ENCODE measurements around the gene TENM4. TPM values are rescaled to one million over a fixed set of nuclear protein-coding genes. Genes with fewer than 3 reads are reported as not detected.
"Not testable (repeated sequence)": the region's sequence is repeated elsewhere in the genome, so short reads cannot be mapped to it uniquely, and the experiment has no call there.

TENM4 gene
- total RNA-seq, 8 experiments from 2014 or later = 0.59 to 82.2 (median 24.2) TPM

DNA sequence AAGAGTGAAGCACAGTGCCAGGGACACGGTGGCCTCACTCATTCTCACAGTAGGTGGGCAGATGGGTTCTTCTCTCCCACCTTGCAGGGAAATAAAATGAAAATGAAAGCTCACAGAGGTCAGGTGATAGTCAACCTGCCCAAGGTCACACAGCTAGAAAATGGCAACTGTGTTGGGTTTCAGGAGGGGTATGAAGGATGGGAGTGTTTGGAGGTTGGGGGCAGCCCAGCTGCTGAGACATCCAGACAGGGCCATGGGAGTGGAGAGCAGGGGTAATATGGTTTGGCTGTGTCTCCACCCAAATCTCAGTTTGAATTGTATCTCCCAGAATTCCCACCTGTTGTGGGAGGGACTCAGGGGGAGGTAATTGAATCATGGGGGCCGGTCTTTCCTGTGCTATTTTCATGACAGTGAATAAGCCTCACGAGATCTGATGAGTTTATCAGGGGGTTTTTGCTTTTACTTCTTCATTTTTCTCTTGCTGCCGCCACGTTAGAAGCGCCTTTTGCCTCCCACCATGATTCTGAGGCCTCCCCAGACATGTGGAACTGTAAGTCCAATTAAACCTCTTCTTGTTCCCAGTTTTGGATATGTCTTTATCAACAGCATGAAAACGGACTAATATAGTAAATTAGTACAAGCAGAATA is 247.0 kb downstream of the TENM4 start:
- no peaks in the 10 kb centered on the region for H3K4me1 ChIP-seq (replicated peaks in 1 of 2)
- H3K4me3 ChIP-seq = no peak overlapping the region
- no peak overlapping the region for H3K27ac ChIP-seq
- 20 to 98% (median 73%) methylated on average over 1 to 6 of the region's 7 CpGs; no CpG with 5 or more reads in 2 of the 10 experiments for WGBS, 10 experiments
- no peak for ATAC-seq (replicated peaks in 6 of 8)
- in situ Hi-C loops (cut with MboI; ENCODE audit: low pct_unique_long_range_greater_than_20kb in 2 of 9, low sequenced_read_pairs in 9 of 9, unreplicated experiment in 9 of 9) = no loop called here

DNA sequence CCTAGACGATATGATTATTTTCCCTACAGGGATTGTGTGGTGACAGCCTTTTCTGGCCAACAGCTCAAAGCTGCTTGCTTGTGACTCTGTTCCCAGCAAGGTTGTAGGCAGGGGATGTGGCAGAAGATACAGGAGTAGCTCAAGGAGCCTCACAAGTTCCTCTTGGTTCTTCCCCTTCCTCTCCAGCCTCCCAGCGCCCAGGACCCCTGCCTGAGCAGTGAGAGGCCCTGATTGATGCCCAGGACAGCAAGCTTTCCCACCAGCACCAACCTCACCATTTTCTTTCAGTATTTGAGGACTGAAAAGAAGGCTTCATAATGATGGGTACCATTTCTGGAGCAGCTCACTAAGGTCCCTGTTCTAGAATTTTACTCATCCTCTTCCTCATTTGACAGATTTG is 248.0 kb downstream of the TENM4 start:
- ATAC-seq (replicated peaks in 6 of 8) = no peak
- in situ Hi-C loops (cut with MboI; ENCODE audit: low pct_unique_long_range_greater_than_20kb in 2 of 9, low sequenced_read_pairs in 9 of 9, unreplicated experiment in 9 of 9) = no loop called here
- Histone ChIP-seq H3K4me3 (no peak overlapping the region), H3K4me1 (replicated peaks in 1 of 2) (no peaks in the 10 kb centered on the region), H3K27ac (no peak overlapping the region)
- 50 to 100% (median 67%) methylated on average over 1 to 2 of the region's 2 CpGs; no CpG with 5 or more reads in 5 of the 10 experiments for WGBS, 10 experiments

DNA sequence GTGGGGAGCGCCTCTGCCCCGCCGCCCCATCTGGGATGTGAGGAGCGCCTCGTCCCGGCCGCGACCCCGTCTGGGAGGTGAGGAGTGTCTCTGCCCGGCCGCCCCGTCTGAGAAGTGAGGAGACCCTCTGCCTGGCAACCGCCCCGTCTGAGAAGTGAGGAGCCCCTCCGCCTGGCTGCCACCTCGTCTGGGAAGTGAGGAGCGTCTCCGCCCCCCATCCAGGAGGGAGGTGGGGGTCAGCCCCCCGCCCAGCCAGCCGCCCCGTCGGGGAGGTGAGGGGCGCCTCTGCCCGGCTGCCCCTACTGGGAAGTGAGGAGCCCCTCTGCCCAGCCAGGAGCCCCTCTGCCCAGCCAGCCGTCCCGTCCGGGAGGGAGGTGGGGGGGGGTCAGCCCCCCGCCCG is 249.1 kb downstream of the TENM4 start:
- H3K27ac ChIP-seq; ATAC-seq (replicated peaks in 6 of 8); H3K4me3 ChIP-seq; in situ Hi-C loops (cut with MboI; ENCODE audit: low pct_unique_long_range_greater_than_20kb in 2 of 9, low sequenced_read_pairs in 9 of 9, unreplicated experiment in 9 of 9); H3K4me1 ChIP-seq (replicated peaks in 1 of 2): not testable (repeated sequence)
- no CpG with 5 or more reads among the region's 29 CpGs for WGBS, 10 experiments

DNA sequence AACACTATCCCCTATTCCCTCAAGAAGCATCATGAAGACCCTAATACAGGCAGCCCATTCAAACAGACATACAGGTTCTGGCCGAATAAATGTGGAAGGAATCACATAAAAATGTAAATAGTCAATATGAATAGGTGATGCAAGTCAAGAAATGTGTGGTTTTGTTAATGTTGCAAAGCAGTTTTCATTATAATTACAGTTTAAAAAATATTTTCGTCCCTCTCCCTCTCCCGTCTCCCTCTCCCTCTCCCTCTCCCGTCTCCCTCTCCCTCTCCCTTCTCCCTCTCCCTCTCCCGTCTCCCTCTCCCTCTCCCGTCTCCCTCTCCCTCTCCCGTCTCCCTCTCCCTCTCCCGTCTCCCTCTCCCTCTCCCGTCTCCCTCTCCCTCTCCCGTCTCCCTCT is 250.3 kb downstream of the TENM4 start:
- WGBS, 10 experiments = 71 to 86% (median 86%) methylated on average over 1 of the region's 10 CpGs; no CpG with 5 or more reads in 7 of the 10 experiments
- H3K4me1 ChIP-seq (replicated peaks in 1 of 2); H3K27ac ChIP-seq; H3K4me3 ChIP-seq; ATAC-seq (replicated peaks in 6 of 8); in situ Hi-C loops (cut with MboI; ENCODE audit: low pct_unique_long_range_greater_than_20kb in 2 of 9, low sequenced_read_pairs in 9 of 9, unreplicated experiment in 9 of 9): not testable (repeated sequence)

DNA sequence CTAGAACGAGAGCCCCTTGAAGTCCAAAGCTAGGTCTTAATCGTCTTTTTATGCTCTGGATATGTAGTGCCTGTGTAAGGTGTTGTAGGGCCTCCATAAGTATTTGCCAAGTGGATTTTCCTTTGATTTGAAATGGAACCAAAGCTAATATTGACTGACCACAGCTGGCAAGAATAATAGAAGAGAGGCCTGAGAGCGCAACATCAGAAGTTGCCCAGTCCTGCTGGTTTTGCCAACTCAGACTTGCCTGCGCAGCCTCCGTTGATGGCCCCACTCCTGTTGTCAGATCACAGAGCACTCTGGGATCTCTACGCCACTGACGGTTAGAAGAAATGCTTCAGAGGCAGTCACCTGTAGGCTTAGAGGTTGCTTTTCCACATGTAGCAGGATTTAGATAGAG is 251.2 kb downstream of the TENM4 start:
- no peak for ATAC-seq (replicated peaks in 6 of 8)
- Histone ChIP-seq H3K27ac (no peak overlapping the region), H3K4me1 (replicated peaks in 1 of 2) (peaks cover 2 to 4% of the 10 kb centered on the region in 2 donors), H3K4me3 (no peak overlapping the region)
- WGBS, 10 experiments = 60 to 100% (median 93%) methylated on average over 1 to 5 of the region's 7 CpGs; no CpG with 5 or more reads in 1 of the 10 experiments
- in situ Hi-C loops (cut with MboI; ENCODE audit: low pct_unique_long_range_greater_than_20kb in 2 of 9, low sequenced_read_pairs in 9 of 9, unreplicated experiment in 9 of 9) = no loop called here

DNA sequence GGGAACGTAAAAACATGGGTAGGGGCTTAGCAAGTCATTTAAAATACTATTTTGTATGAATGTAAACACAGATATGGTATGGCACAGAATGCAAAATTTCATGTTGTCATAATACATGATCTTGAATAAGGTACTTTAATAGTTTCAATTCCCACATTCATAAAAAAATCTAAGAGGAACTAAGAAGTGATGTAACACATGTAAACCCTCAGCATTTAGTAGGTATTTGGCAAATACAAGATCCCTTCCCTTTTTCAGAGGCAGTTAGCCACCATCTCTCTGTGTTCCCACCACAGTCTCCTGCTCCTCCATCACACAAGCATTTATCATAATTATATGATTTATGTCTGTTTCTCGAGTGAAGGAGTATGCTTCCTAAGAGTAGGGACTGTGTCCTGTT is 251.8 kb downstream of the TENM4 start:
- Histone ChIP-seq H3K4me1 (replicated peaks in 1 of 2) (peaks cover 2 to 4% of the 10 kb centered on the region in 2 donors), H3K4me3 (no peak overlapping the region), H3K27ac (no peak overlapping the region)
- 0 to 100% (median 71%) methylated on average over 1 to 2 of the region's 2 CpGs; no CpG with 5 or more reads in 2 of the 10 experiments for WGBS, 10 experiments
- no peak for ATAC-seq (replicated peaks in 6 of 8)
- in situ Hi-C loops (cut with MboI; ENCODE audit: low pct_unique_long_range_greater_than_20kb in 2 of 9, low sequenced_read_pairs in 9 of 9, unreplicated experiment in 9 of 9) = no loop called here

DNA sequence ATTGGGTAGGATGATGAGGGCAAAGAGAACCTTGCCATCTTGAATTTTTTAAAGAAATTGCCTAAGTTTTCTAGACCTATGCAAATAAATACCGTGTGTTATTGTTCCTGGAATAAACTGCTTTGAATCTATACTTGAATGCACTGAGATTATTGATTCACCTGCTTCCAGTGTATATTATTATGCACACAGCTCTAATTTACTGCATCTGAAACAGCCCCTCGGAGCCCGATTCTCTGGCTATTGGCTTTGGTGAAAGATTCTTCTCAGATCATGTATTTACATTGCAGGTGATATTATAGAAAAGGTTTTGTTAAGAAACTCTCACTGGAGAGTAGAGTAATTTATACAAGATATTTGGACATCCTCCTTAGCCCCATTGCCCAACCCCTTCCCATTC is 254.2 kb downstream of the TENM4 start:
- in situ Hi-C loops (cut with MboI; ENCODE audit: low pct_unique_long_range_greater_than_20kb in 2 of 9, low sequenced_read_pairs in 9 of 9, unreplicated experiment in 9 of 9) = no loop called here
- WGBS, 10 experiments = 67 to 100% (median 80%) methylated on average over 1 to 3 of the region's 3 CpGs; no CpG with 5 or more reads in 2 of the 10 experiments
- ATAC-seq (replicated peaks in 6 of 8) = peak in 1 of 8 experiments; percentile 55

DNA sequence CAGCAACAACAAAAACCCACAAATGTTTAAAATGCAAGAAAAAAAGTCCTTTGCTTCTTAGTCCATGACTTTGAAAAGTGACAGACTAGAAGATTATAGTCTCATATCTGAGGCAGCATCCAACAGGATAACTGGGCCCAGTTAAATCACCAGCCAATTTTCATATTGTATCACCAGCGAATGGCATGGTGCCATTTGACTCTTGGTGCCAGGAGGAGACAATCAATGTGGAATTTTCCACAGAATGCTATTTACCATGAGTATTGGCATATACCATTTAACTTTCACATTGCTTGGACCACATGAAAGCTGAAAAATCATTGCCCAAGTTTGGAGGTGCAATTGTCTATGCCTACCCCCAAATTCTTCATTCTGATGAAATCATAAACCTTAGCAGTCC is 255.5 kb downstream of the TENM4 start:
- WGBS, 10 experiments = 43 to 100% (median 93%) methylated on average over 1 of the region's 1 CpG; no CpG with 5 or more reads in 4 of the 10 experiments
- in situ Hi-C loops (cut with MboI; ENCODE audit: low pct_unique_long_range_greater_than_20kb in 2 of 9, low sequenced_read_pairs in 9 of 9, unreplicated experiment in 9 of 9) = no loop called here
- ATAC-seq (replicated peaks in 6 of 8) = no peak
- Histone ChIP-seq H3K27ac (no peak overlapping the region), H3K4me1 (replicated peaks in 1 of 2) (peaks cover 2 to 4% of the 10 kb centered on the region in 2 donors), H3K4me3 (no peak overlapping the region)

More for the DNA sequence above, 254.2 kb downstream of the TENM4 start:
- H3K4me3 ChIP-seq = no peak overlapping the region
- H3K4me1 ChIP-seq (replicated peaks in 1 of 2) = peaks cover 2 to 4% of the 10 kb centered on the region in 2 donors
- no peak overlapping the region for H3K27ac ChIP-seq

DNA sequence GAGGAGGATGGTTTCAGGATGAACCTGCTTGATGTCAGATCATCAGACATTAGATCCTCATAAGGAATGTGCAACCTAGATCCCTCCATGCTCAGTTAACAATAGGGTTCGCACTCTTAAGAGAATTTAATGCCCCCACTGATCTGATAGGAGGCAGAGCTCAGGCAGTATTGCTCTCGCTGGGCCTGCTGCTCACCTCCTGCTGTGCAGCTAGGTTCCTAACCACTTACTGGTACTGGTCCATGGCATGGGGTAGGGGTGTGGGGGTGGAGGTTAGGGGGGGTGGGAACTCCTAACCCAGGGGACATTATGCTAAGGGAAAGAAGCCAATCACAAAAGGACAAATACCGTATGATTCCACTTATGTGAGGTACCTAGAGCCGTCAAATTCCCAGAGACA is 256.5 kb downstream of the TENM4 start:
- no peak overlapping the region for H3K4me3 ChIP-seq
- no peak overlapping the region for H3K27ac ChIP-seq
- 67 to 92% (median 78%) methylated on average over 1 to 4 of the region's 4 CpGs; no CpG with 5 or more reads in 7 of the 10 experiments for WGBS, 10 experiments
- in situ Hi-C loops (cut with MboI; ENCODE audit: low pct_unique_long_range_greater_than_20kb in 2 of 9, low sequenced_read_pairs in 9 of 9, unreplicated experiment in 9 of 9) = no loop called here
- no peak for ATAC-seq (replicated peaks in 6 of 8)
- peaks cover 2 to 4% of the 10 kb centered on the region in 2 donors for H3K4me1 ChIP-seq (replicated peaks in 1 of 2)

DNA sequence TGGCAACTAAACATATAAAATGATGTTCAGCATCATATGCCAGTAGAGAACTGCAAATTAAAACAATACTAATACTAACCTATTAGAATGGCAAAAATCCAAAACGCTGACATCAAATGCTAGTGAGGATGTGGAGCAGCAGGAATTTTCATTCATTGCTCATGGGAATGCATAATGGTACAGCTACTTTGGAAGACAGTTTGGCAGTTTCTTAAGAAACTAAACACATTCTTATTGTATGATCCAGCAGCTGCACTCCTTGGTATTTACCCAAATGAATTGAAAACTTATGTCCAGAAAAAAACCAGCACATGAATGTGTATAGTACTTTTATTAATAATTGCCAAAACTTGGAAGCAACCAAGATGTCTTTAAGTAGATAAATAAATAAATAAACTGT is 258.0 kb downstream of the TENM4 start:
- Histone ChIP-seq H3K4me3 (no peak overlapping the region), H3K4me1 (replicated peaks in 1 of 2) (peaks cover 2 to 4% of the 10 kb centered on the region in 2 donors), H3K27ac (no peak overlapping the region)
- WGBS, 10 experiments = 0 to 100% (median 75%) methylated on average over 1 of the region's 1 CpG; no CpG with 5 or more reads in 1 of the 10 experiments
- no peak for ATAC-seq (replicated peaks in 6 of 8)
- in situ Hi-C loops (cut with MboI; ENCODE audit: low pct_unique_long_range_greater_than_20kb in 2 of 9, low sequenced_read_pairs in 9 of 9, unreplicated experiment in 9 of 9) = no loop called here

DNA sequence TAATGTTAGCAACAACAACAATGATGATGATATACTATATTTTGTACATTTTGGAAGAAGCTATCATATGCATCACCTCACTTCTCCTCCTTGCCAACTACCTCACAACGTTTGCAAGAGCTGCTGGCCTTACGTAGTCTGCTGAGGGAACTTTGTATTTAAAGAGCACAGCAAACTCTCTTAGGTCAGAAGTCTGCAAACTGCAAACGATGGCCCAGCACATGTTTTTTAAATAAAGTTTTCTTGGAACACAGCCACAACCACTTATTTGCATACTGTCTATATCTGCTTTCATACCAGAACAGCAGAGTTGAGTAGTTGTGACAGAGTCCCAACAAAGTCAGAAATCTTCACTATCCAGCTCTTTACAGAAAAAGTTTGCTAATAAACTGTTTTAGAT is 261.7 kb downstream of the TENM4 start:
- 0 to 97% (median 41%) methylated on average over 2 to 3 of the region's 3 CpGs; no CpG with 5 or more reads in 2 of the 10 experiments for WGBS, 10 experiments
- in situ Hi-C loops (cut with MboI; ENCODE audit: low pct_unique_long_range_greater_than_20kb in 2 of 9, low sequenced_read_pairs in 9 of 9, unreplicated experiment in 9 of 9) = no loop called here
- peaks cover 8 to 9% of the 10 kb centered on the region in 2 donors for H3K4me1 ChIP-seq (replicated peaks in 1 of 2)
- H3K27ac ChIP-seq = no peak overlapping the region
- peak in 1 of 8 experiments; percentile 30 for ATAC-seq (replicated peaks in 6 of 8)
- H3K4me3 ChIP-seq = no peak overlapping the region

DNA sequence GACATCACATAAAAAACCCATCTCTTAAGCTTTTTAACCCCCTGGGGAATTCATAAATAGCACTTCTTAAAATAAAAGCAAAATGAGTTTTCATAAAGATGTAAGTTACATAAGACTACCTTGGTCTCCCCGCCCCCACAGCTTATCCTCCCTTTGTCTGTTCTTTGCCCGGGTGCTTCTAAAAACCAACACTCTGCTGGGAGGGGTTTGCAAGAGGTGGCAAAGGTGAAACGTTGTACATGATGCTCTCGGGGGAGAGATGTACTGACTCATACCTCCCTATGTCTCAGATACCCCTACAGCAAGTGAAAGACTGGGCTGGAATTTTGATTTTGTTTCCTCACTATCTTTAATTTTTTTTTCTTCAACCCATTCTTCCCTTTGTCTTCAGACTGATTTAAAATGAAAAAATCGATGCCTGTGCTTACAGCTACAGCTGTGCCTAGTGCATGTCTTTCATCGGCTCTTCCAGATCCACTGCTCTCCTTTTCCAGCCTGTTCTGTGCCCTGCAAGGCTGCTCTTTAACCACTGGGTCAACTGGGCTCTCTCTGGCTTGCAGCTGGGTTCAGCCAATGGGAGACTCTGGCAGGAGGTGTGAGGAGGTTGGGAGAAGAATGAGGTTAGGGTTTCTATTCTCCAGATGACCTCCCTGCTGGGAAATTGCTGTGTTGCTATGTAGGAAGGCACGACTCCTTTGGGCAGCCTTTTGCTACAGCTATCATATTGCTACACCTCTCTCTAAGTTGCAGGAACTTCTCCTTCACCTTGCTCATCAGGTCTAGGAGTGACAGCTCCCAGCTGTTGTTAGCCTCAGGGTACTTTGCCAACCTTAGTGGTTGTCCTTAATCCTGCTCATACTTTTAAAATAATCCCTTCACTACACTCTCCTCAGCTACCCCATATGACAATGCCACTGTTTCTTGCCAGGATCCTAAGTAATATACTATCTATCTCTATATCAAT is 266.5 kb downstream of the TENM4 start:
- in situ Hi-C loops (cut with MboI; ENCODE audit: low pct_unique_long_range_greater_than_20kb in 2 of 9, low sequenced_read_pairs in 9 of 9, unreplicated experiment in 9 of 9) = no loop called here
- Histone ChIP-seq H3K4me3 (no peak overlapping the region), H3K27ac (peak overlapping the region in 1 of 2 donors; percentile 50), H3K4me1 (replicated peaks in 1 of 2) (peaks cover 17 to 25% of the 10 kb centered on the region in 2 donors)
- ATAC-seq (replicated peaks in 6 of 8) = peak in 7 of 8 experiments; percentile 24 to 76 (median 68)
- 5 to 52% (median 21%) methylated on average over 2 to 7 of the region's 7 CpGs; no CpG with 5 or more reads in 1 of the 10 experiments for WGBS, 10 experiments

DNA sequence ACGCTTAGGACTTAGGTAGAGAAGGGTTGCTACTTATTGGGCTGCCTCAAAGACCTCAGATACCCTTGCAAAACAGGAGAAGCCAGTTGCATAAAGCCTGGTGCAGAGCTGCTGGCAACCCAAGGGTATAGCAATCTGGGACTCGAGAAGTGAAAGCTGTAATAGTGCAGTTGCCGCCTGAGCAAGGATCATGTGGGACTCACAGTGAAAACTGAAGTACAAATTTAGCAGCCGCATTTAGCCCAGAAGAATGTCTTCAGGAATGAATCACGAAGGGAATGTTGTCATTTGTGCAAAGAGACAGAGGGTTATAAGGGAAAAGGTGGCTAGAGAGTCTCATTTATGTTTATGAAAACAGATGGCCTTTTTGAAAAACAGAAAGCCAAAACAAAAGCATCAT is 267.2 kb downstream of the TENM4 start:
- in situ Hi-C loops (cut with MboI; ENCODE audit: low pct_unique_long_range_greater_than_20kb in 2 of 9, low sequenced_read_pairs in 9 of 9, unreplicated experiment in 9 of 9) = no loop called here
- peaks cover 17 to 25% of the 10 kb centered on the region in 2 donors for H3K4me1 ChIP-seq (replicated peaks in 1 of 2)
- peak in 7 of 8 experiments; percentile 60 to 75 (median 68) for ATAC-seq (replicated peaks in 6 of 8)
- 4 to 85% (median 55%) methylated on average over 1 to 5 of the region's 5 CpGs; no CpG with 5 or more reads in 1 of the 10 experiments for WGBS, 10 experiments
- no peak overlapping the region for H3K27ac ChIP-seq
- H3K4me3 ChIP-seq = no peak overlapping the region

Data from motor neuron (in vitro differentiated cells).